IMR-90 (cell line): ENCODE measurements around the gene RIOK1.

Source experiments
- NFE2L2 ChIP-seq: fragments of 150-350 bp; IDR thresholded peaks from 2 replicates; pipeline ENCODE4 v1.6.1; 2016; ENCODE audit warnings: low read depth, mild to moderate bottlenecking, low read length
- TF ChIP-seq, protein P1 (sequence below): conservative IDR thresholded peaks from 2 replicates; pipeline ENCODE4 v1.5.1; 2012; ENCODE audit warnings: mild to moderate bottlenecking, low read depth, low read length, improper control_type of control experiment

DNA sequence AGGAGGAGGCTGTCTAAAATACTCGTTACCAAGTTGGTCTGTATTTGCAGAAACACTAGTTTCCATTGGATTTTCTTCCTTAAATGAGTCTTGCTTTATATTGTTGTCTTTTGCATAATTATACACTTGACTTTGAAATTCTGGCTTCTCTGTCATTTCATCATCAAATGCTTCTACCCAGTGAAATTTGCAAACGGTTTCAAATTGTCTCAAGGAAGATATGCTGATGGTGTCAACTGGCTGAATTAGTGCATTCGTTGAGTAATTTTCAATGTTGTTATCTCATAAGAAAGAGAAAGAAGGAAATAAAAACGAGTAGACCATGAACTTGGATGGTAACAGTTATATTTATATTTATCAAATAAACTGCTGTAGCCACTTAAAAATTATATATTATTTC lies 10.9 kb upstream of the RIOK1 start:
- TF ChIP-seq, protein P1, sequence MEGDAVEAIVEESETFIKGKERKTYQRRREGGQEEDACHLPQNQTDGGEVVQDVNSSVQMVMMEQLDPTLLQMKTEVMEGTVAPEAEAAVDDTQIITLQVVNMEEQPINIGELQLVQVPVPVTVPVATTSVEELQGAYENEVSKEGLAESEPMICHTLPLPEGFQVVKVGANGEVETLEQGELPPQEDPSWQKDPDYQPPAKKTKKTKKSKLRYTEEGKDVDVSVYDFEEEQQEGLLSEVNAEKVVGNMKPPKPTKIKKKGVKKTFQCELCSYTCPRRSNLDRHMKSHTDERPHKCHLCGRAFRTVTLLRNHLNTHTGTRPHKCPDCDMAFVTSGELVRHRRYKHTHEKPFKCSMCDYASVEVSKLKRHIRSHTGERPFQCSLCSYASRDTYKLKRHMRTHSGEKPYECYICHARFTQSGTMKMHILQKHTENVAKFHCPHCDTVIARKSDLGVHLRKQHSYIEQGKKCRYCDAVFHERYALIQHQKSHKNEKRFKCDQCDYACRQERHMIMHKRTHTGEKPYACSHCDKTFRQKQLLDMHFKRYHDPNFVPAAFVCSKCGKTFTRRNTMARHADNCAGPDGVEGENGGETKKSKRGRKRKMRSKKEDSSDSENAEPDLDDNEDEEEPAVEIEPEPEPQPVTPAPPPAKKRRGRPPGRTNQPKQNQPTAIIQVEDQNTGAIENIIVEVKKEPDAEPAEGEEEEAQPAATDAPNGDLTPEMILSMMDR: no peak
- TF ChIP-seq NFE2L2: no peak
